ENCODE measurements around the gene TGFBR2. TPM values are rescaled to one million over a fixed set of nuclear protein-coding genes. Genes with fewer than 3 reads are reported as not detected.

The TGFBR2 gene
- total RNA-seq, 1 experiment from 2014 or later = 22.5 TPM

GRCh38 chr3:30641416-30642251, 35.2 kb downstream of the TGFBR2 start (continued):
- no peak for TF ChIP-seq YY1 (IDR thresholded peaks at IDR 0.05; ENCODE audit: extremely low read depth, insufficient replicate concordance, low read depth, low read length)

- BruUV-seq (replicated peaks) = no TSS peak
- ATAC-seq (no peak), DNase-seq (ENCODE audit: low read depth, low spot score) (no peak)
- Histone ChIP-seq H3K9me3 (ENCODE audit: control insufficient read depth in 1 of 2, insufficient read depth in 1 of 2, low read depth in 1 of 2, low read length in 2 of 2) (no peaks in the 10 kb centered on the region), H3K9me2 (ENCODE audit: insufficient read depth) (no peaks in the 10 kb centered on the region), H3K4me2 (ENCODE audit: low read length) (no peak overlapping the region), H3K4me1 (ENCODE audit: control insufficient read depth in 1 of 2, insufficient read depth in 2 of 2, low read length in 2 of 2) (peaks cover 0 to 4% of the 10 kb centered on the region in 2 experiments; a peak in 2 of 4 replicates), H3K79me2 (ENCODE audit: insufficient read depth, low read length) (peaks cover 98% of the 10 kb centered on the region), H4K20me1 (ENCODE audit: insufficient read depth) (peaks cover 18% of the 10 kb centered on the region; the same call in 1 of the 2 replicates), H3K36me3 (ENCODE audit: control insufficient read depth in 1 of 2, insufficient read depth in 2 of 2, low read length in 2 of 2) (peaks cover 24 to 30% of the 10 kb centered on the region in 2 experiments), H3K27me3 (ENCODE audit: insufficient read depth, low read length) (no peaks in the 10 kb centered on the region), H3K9ac (ENCODE audit: low read length) (no peak overlapping the region), H2AFZ (ENCODE audit: low read depth, low read length, poor library complexity, severe bottlenecking) (no peak overlapping the region), H3K27ac (ENCODE audit: low read depth, low read length) (no peak overlapping the region), H3K4me3 (replicated peaks in 1 of 2; ENCODE audit: low read depth in 1 of 2, low read length in 2 of 2) (no peak overlapping the region)
- ChIA-PET RAD21 (ENCODE audit: low non-redundant PET in 1 of 2, low total read pairs in 2 of 2, uncharacterized antibody in 2 of 2, unreplicated experiment in 2 of 2) (no interaction called here), CTCF (no interaction called here), POLR2A (no interaction called here)
- intact Hi-C loops (cut with micrococcal nuclease) = no loop called here
- TF ChIP-seq ELF1 (IDR thresholded peaks at IDR 0.05; ENCODE audit: borderline replicate concordance, low read depth) (no peak), CEBPB (IDR thresholded peaks at IDR 0.05; ENCODE audit: low read depth) (no peak), RAD21 (IDR thresholded peaks at IDR 0.05; ENCODE audit: low read depth) (no peak), CTCF (IDR thresholded peaks at IDR 0.05 in 2 of 3, conservative IDR thresholded peaks at IDR 0.05 in 1 of 3; ENCODE audit: borderline replicate concordance in 1 of 3, insufficient read depth in 1 of 3, low read depth in 2 of 3, low read length in 2 of 3) (no peak), ATF3 (IDR thresholded peaks at IDR 0.05) (no peak), MAX (IDR thresholded peaks at IDR 0.05) (no peak), ZFX (IDR thresholded peaks at IDR 0.05) (no peak), EZH2phosphoT487 (IDR thresholded peaks at IDR 0.05; ENCODE audit: borderline replicate concordance) (no peak), YY1 (IDR thresholded peaks at IDR 0.05; ENCODE audit: extremely low read depth, insufficient replicate concordance, low read depth, low read length) (no peak)
Measured at GRCh38 chr3:30642849-30643361, 36.5 kb downstream of the TGFBR2 start.
